ENCODE measurements around the gene AUNIP.

AUNIP gene

DNA sequence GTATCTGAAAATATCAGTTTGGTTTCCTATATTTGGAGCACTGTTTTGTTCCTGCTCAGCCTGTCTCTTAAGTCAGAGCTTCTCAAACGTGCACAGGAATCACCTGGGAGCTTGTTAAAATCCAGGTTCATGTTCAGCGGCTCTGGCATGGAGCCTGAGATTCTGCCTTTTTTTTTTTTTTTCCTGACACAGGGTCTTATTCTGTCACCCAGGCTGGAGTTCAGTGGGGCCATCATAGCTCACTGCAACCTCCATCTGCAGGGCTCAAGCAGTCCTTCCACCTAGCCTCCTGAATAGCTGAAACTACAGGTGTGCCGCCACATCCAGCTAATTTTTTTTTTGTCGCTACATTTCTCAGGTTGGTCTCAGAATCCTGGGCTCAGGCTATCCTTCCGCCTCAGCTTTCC is 71.5 kb downstream of the AUNIP start:
- no peak for DNase-seq

DNA sequence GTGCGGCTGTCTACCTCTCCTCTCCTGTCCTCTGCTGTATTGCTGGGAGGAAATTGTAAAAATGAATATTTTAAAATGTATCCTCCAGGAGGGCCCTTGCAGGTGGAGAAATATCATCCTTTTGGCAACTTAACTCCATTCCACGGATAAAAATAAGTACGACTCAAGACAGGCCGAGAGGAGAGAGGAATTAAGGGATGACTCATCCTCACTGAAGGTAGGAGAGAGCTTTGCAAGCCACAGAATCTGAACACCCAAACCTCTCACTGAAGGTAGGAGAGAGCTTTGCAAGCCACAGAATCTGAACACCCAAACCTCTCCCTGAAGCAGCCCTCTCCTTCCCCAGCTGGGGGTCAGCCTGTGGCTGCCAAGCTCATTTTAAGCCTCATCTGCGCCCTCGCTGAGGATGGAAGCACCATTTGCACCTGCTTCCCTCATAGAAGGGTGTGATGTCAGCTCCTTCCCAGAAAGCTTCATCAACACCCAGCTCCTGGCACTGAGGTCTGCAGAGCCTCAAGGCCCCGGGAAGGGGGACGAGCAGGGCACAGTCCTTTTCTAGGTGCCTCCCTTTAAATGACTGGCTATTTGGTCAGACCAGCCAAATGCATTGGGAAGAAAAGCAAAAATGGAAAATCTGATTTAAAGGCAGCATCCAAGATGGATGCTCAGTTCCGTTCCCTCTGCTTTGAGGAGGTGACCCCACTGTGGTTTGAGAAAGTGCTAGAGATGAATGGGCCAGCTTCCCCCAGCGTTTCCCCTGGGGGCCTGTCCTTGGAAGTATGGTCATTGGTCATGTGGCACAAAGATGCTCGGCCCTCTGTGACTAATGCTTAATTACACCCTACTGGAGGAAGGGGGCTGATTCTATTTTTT is 72.1 kb downstream of the AUNIP start:
- no peak for DNase-seq

DNA sequence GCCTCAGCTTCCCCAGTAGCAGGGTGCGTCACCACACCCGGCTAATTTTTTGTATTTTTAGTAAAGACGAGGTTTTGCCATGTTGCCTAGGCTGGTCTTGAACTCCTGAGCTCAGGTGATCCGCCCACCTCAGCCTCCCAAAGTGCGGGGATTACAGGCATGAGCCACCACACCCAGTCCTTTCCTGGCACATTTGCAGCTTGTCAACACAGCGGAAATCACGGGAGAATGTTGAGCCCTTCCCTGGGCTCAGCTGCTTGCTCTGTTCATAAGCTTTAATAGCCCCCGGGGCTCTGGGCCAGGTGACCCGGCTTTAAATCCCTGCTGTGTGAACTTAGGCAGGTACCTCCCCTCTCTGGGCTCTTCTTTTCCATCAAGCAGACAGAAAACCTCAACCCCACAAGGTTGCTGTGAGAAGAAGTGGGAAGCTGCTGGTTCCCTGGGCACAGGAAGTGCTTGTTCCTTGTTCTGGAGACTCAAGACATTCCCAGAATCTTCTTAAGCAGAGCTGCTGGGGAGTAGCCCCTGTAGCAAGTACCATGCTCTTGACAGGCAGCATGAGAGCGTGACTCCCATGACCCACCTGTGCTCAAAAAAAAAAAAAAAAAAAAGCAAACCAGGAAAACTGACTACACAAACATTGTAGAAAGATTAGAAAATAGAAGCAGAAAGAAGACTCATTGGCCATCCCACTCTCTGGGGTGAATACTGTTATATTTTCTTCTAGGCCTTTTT is 73.8 kb downstream of the AUNIP start:
- DNase-seq = no peak

DNA sequence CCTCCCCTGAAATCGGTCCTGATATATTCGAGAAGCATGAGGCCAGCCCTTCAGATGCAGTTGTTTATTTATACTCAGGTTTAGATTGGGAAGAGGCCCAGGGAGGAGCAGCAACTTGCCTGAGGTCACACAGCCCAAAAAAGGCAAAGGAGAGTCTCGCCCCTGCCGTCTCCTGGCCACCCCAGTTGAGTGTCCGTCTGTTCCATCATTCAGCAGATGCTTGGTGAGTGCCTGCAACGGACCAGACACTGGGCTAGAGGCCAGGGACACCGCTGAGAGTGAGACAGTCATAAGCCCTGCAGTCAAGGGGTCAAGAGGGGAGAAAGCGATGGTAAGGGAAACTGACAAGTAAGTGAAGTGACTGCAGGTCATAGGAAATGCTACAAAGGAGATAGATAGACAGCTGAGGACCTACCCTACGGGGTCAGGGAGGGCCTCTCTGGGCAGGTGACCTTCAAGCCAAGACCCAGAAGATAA is 74.6 kb downstream of the AUNIP start:
- no peak for DNase-seq
